WERI-Rb-1 (cell line): ENCODE data around the gene ANXA6.

Source experiments
- DNase-seq: peaks from one replicate; pipeline ENCODE4 v3.0.0-alpha.2; 2020
- H3K27ac ChIP-seq: fragments of 250-450 bp; sonication (Bioruptor Pico); 2 replicates; pipeline ENCODE4 v1.5.1; 2020; ENCODE audit warnings: mild to moderate bottlenecking, moderate library complexity
- H3K27me3 ChIP-seq: fragments of 250-450 bp; sonication (Bioruptor Pico); 2 replicates; pipeline ENCODE4 v1.5.1; 2021; ENCODE audit warnings: mild to moderate bottlenecking, low read depth, moderate library complexity; ENCODE audit not compliant: insufficient read depth, severe bottlenecking
- H3K36me3 ChIP-seq: fragments of 250-450 bp; sonication (Bioruptor Pico); 2 replicates; pipeline ENCODE4 v1.5.1; 2020; ENCODE audit warnings: mild to moderate bottlenecking, moderate library complexity
- H3K4me3 ChIP-seq: 2 replicates; pipeline ENCODE4 v1.5.1; 2011; ENCODE audit warnings: low read depth, mild to moderate bottlenecking, control low read depth, low read length
- H3K9me3 ChIP-seq: fragments of 250-450 bp; sonication (Bioruptor Pico); 2 replicates; pipeline ENCODE4 v1.5.1; 2021; ENCODE audit warnings: mild to moderate bottlenecking, moderate library complexity; ENCODE audit not compliant: severe bottlenecking
- TF ChIP-seq, protein P1 (sequence below): IDR thresholded peaks from 2 replicates; pipeline ENCODE4 v1.5.1; 2011; ENCODE audit warnings: low read depth, mild to moderate bottlenecking, control low read depth, inconsistent platforms, low read length

ANXA6 gene

DNA sequence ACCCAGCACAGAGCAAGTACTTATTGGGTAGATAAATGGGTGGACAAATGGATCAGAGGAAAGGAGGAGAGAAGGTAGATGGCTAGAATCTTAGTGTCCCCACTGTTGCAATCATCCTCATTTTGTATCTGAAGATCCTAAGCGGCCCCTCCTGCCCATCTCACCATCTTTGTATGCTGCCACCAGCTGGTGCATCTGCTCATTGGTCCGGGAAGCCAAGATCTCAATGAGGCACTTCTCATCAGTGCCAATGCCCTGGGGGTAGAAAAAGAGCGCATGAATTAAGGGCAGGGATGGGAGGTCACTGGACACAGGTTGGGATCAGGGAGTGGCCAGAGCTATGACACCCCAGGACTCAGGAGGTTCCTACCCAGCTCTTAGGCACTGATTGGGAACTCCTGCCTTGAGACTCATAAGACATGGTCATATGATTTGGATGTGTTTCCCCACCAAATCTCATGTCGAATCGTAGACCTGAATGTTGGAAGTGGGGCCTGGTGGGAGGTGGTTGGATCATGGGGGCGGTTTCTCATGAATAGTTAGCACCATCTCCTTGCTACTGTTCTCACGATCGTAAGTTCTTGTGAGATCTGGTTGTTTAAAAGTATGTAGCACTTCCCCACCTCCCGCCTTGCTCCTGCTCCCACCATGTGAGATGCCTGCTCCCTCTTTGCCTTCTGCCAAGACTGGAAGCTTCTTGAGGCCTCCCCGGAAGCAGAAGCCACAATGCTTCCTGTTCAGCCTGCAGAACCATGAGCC, 20.3 kb downstream of the ANXA6 start:
- no peak for DNase-seq
- Histone ChIP-seq H3K4me3 (no peak overlapping the region), H3K27ac (no peak overlapping the region), H3K27me3 (no peaks in the 10 kb centered on the region), H3K9me3 (no peaks in the 10 kb centered on the region), H3K36me3 (peaks cover 13% of the 10 kb centered on the region)
- TF ChIP-seq, protein P1, sequence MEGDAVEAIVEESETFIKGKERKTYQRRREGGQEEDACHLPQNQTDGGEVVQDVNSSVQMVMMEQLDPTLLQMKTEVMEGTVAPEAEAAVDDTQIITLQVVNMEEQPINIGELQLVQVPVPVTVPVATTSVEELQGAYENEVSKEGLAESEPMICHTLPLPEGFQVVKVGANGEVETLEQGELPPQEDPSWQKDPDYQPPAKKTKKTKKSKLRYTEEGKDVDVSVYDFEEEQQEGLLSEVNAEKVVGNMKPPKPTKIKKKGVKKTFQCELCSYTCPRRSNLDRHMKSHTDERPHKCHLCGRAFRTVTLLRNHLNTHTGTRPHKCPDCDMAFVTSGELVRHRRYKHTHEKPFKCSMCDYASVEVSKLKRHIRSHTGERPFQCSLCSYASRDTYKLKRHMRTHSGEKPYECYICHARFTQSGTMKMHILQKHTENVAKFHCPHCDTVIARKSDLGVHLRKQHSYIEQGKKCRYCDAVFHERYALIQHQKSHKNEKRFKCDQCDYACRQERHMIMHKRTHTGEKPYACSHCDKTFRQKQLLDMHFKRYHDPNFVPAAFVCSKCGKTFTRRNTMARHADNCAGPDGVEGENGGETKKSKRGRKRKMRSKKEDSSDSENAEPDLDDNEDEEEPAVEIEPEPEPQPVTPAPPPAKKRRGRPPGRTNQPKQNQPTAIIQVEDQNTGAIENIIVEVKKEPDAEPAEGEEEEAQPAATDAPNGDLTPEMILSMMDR: no peak

DNA sequence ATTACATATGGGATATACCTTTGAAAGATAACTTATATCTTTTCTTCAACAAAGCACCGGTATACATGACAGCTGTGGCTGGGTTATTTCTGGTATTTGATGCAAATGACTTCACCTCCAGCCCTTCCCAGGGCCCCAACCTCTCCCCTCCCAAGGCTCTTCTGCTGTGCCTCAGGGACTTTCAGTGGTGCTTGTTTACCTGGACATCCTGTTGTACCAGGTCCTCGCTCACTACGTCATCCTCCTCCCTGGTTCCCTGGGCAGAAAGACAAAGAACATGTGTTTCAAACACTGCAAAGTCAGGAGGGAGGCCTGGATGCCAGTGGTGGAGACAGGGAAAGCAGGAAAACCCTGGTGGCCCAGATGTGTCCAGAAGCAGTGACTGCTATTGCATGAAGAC, 23.4 kb downstream of the ANXA6 start:
- TF ChIP-seq, protein P1: no peak
- Histone ChIP-seq H3K36me3 (peaks cover 23% of the 10 kb centered on the region), H3K4me3 (no peak overlapping the region), H3K27me3 (no peaks in the 10 kb centered on the region), H3K9me3 (no peaks in the 10 kb centered on the region), H3K27ac (no peak overlapping the region)
- DNase-seq: no peak

DNA sequence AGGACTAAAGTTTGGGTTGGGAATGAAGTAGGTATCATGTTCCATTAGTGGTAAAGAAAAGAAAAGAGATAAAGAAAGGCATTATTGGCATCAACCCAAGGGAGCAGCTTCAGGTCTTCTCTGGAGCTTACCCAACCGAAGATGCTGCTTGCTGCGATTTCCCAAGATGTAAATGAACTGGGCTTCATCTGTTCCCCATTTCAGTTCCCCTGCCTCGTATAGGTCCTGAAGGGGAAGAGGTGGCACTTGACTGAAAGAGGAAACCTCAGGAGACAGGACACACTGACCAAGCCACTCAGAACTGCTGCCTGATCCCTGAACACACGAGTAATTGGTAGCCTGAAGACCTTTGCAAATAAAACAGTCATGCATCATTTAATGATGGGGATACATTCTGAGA, 24.6 kb downstream of the ANXA6 start:
- Histone ChIP-seq H3K27me3 (no peaks in the 10 kb centered on the region), H3K4me3 (no peak overlapping the region), H3K9me3 (no peaks in the 10 kb centered on the region), H3K27ac (no peak overlapping the region), H3K36me3 (peaks cover 25% of the 10 kb centered on the region)
- DNase-seq: no peak
- TF ChIP-seq, protein P1: no peak

DNA sequence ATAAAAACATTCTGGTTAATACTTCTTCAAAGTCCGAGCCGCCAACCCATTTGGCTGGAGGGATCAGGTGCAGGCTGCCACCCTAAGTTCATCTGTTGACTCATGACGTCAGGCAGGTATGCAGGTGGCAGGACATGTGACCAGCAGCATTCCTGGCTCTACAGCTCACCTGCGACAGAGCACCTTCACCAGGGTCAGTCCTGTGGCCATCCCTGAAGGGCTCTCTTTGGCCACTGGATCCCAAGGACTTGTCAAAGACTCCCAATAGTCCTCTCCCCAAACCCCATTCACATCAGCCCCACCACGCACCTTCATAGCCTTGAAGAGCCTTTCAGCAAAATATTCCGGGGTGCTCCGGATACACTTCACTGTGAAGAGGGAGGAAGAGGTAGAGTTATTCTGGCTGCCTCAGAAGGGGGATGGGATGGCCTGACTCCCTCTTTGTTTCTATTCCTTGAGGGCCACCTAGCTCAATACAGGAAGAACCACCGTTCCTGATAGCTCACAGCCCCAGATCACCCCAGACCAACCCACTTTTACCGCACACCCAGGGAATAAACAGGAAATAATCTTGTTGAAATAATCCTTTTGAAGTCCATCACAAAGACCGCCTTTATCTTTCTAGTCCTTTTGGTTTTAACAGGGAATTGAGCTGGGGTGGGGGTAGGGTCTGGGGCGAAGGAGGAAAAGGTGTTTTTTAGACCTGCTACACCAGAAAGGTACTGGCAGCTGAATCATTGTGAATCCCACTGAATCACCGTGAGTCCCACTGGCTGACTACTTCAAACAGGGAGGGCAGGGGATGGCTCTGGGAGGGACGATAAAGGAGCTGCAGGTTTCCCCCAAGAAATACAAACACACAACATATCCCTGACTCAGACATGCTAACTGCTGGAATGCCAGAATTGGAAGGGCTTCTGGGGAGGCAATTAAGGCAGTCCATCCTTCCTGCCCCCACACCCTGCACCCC, 26.4 kb downstream of the ANXA6 start:
- no peak overlapping the region for H3K27ac ChIP-seq
- no peak for DNase-seq
- TF ChIP-seq, protein P1: no peak
- H3K9me3 ChIP-seq: no peaks in the 10 kb centered on the region
- no peak overlapping the region for H3K4me3 ChIP-seq
- no peaks in the 10 kb centered on the region for H3K27me3 ChIP-seq
- H3K36me3 ChIP-seq: peaks cover 17% of the 10 kb centered on the region

DNA sequence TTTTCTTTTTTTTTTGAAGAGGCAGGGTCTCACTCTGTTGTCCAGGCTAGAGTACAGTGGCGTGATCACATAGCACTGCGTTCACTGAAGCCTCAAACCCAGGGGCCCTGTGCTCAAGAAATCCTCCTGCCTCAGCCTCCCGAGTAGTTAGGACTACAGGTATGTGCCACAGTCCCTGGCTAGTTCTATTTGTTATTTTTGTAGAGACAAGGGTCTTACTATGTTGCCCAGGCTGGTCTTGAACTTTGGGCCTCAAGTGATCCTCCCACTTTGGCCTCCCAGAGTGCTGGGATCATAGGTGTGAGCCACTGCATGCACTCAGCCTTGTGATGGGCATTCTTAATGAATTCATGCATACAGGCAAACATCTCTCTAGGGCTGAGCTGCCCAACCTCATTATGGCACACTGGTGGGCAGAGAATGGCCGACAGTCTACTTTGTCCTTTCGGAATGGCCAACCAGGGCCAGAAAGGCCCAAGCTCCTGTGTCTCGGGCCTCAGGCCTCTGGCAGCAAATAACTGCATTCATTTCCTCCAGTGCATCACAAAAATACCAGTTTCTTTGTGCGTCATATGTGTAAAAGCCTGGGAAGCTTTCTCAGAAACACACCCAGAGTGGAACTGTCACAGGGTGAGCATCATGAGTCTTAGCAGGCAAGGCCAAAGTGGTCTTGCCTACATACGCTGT, 27.2 kb downstream of the ANXA6 start:
- Histone ChIP-seq H3K4me3 (no peak overlapping the region), H3K27me3 (no peaks in the 10 kb centered on the region), H3K36me3 (peaks cover 15% of the 10 kb centered on the region), H3K9me3 (no peaks in the 10 kb centered on the region), H3K27ac (no peak overlapping the region)
- DNase-seq: no peak
- TF ChIP-seq, protein P1: no peak
